NCI-H1436 (cell line): ENCODE data around the gene U2AF1.
"Not testable (repeated sequence)": the region's sequence is repeated elsewhere in the genome, so short reads cannot be mapped to it uniquely, and the experiment has no call there.

Source experiments
- DNase-seq: peaks from one replicate; lab custom pipeline; 2025; lab: John Stamatoyannopoulos, UW

The U2AF1 gene, protein sequence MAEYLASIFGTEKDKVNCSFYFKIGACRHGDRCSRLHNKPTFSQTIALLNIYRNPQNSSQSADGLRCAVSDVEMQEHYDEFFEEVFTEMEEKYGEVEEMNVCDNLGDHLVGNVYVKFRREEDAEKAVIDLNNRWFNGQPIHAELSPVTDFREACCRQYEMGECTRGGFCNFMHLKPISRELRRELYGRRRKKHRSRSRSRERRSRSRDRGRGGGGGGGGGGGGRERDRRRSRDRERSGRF

DNA sequence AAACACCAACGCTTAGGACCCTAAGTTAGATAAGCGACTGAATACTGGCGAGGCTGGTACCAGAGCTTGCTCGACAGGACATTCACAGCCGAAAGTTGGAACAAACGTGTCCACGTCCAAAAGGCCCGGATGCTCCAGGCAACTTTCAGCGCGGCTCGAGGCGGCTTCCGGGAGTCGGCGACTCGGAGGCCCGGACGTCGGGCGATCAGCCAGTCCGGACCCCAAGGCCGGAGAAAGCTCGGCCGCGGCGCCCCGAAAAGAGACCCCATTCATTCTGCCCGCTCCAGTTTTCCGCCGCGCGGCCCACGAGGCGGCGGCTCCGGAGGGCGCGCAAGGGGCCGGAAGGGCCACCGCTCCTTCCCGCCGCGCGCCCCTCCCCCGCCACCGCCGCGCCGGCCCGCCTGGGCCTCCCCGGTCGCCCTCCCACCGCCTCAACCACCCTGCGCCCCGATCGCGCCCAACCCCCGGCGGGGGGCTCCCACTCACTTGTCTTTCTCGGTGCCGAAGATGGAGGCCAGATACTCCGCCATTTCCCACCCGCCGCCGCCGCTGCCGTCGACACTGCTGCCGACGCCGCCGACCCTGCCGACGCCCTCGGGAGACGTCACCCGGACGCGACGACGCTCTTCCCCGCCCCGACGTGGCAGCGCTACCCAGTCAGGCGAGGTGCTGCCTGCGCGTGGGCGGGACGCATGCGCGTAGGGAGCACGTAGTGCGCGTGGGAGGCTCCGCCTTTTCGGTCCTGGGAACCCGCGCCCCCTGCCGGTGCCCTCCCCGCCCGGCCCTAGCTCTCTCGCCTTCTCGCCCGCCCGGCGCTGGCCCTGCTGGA lies at the start of gene U2AF1:
Gene U2AF1 (minus strand): TSS at position 606 of the 829 bp plus-strand sequence. CDS start 76 bp downstream, at position 530.
- not testable (repeated sequence) for DNase-seq

DNA sequence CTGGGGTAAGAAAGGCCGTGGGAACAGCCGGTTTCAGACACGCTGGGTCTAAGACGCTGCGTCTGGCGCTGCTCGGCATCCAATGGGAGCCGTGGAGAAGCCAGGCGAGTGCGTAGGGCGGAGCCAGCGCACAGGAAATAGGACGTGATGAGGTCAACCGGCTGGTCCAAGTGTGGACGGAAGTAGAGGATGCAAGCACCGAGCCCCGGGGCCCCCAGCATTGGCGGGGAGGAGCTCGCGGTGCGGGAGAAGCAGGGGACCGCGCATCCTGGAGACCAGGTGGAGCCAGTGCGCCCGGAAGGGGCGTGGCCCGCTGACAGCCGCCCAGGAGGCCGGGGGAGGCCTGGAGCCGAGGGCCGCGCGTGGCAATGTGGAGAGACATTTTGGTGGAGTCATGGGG lies 46.2 kb upstream of the U2AF1 start:
- not testable (repeated sequence) for DNase-seq

DNA sequence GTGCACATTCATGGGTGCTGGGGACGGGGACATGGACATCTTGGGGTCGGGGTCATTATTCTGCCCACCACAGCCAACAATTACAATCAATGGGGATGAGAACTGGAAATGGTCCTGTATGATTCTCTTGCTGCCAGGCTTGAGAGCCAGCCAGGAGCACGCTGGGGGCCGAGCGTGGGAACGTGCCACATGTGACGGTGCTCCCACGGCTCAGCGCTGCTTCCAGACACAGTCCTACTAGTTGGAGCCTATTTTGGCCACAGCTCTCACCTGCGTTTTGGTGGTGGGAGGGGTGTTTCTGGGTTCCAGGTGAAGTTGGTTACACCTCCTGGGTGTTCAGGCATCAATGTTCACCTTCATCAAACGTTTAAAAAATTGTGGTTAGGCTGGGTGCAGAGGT lies 42.0 kb upstream of the U2AF1 start:
- DNase-seq: not testable (repeated sequence)

DNA sequence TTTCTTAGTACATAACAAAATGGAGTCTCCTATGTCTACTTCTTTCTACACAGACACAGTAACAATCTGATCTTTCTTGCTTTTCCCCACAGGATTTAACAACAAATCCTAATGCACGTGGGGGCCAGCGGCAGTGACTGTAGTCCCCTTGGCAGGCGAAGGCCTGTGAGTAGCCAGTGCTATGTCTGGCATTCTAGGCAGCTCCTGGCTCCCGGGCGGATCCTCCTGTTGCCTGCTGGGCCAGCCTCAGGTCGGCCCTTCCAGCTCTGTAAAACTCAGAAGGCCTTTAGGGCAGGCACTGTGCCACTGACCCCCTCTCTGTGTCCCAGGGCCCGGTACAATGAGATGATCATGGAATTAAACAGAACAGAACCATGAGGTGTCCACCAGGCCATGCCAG lies 40.6 kb upstream of the U2AF1 start:
- DNase-seq: not testable (repeated sequence)

DNA sequence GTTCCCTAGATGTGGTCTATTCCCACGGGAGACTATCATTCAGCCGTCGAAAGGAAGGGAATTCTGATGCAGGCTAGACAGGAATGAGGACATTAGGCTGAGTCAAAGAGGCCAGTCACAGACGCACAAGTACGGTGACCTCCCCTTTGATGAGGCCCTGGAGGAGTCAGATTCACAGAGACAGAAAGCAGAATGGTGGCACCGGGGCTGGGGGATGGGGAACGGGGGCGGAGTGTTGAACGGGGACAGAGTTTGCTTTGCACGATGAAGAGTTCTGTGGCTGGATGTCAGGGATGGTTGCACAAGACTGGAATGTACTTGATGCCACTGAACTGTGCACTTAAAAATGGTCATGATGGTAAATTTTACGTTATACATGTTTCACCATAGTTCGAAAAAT lies 39.3 kb upstream of the U2AF1 start:
- DNase-seq: not testable (repeated sequence)

DNA sequence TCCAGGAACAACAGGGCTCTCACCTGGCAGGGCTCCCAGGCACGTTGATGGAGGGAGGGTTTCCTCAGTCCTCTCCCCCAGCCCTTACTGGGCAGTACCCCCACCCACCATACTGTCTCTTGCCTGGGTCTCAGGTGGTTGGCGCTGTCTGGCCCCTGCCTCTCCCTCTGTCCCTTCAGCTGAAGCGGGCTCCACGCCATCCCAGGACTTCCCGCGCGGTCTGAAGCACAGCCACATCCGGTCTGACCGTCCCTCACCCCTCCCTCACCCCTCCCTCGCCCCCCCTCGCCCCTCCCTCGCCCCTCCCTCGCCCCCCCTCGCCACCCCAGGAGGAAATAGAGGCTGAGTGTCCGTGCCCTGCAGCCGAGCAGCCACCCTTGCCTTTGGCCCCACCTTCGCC lies 34.0 kb upstream of the U2AF1 start:
- DNase-seq: not testable (repeated sequence)

DNA sequence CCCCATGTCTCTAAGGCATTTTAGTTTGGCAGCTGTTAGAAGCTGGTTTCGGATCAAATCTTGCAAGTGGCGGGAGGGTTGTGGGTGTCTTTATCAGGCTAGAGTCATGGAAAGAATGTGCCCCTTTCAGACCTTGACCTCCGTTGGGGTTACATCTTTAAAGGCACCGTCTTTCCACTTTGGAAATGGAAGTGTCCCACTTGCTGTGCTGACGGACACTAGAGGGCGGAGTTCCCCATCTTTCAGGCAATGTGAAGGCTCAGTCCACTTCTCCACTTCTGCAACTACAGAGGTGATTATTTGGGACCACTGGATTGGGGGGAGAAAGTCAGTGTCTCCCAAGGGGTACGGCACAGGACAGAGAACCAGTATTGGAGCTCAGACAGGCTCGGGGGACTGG lies 31.6 kb upstream of the U2AF1 start:
- not testable (repeated sequence) for DNase-seq

DNA sequence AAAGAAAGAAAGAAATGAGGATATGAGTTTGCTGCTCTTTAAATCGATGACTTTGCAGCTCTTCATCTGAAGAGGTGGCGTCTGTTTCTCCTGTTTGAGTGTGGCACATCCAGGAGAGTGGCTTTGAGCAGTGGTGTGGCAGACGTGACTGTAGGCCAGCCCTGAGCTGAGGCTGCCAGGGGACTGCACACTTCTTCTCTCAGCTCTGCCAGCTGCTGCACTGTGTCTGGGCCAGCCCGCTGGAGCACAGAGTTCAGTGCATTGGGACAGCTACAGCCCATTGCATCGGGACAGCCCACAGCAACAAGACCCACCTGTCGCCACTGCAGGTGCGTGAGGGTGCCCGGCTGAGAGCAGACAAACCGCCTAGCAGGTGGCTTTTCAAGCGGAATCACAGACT lies 27.1 kb upstream of the U2AF1 start:
- not testable (repeated sequence) for DNase-seq

DNA sequence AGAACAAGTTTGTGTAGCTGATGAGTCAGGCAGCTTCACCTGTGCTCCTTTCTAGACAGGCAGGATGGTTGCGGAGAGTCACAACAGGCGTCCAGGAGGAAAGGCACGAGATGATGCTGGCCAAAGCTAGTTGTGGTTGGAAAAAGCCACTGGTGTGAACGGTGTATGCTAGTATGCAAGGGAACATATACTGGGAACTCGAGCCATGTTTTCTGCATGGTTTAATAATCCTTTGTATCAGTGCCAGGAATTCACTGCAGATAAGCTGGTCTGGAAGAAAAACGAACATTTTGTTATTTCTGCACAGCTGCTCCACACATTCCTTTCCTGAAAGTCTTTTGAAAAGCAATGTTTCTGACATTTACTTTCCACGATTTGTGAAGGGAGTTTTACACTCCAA lies 22.7 kb upstream of the U2AF1 start:
- DNase-seq: not testable (repeated sequence)

DNA sequence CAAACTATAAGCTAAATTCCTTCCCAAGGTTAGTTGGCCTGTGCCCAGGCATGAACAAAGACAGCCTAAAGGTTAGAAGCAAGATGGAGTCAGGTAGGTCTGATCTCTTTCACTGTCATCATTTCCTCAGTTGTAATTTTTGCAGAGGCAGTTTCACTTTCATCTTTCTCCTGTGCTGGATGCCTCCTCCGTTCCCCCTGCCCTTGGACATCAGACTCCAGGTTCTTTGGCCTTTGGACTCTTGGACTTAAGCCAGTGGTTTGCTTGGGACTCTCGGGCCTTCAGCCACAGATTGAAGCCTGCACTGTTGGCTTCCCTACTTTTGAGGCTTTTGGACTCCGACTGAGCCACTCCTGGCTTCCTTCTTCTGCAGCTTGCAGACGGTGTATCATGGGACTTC lies 8.6 kb upstream of the U2AF1 start:
- DNase-seq: not testable (repeated sequence)

DNA sequence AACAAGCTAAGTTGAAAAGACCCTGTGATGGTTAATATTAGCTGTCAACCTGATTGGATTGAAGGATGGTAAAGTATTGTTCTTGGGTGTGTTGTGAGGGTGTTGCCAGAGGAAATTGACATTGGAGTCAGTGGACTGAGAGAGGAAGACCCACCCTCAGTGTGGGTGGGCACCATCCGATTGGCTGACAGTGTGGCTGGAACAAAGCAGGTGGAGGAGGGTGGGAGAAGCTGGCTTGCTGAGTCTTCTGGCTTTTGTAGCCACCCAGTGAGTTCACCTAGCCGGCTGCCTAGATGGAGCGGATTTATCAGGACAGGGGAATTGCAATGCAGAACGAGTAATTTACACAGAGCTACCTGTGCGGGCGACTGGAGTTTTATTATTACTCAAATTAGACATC lies 7.1 kb upstream of the U2AF1 start:
- DNase-seq: not testable (repeated sequence)

DNA sequence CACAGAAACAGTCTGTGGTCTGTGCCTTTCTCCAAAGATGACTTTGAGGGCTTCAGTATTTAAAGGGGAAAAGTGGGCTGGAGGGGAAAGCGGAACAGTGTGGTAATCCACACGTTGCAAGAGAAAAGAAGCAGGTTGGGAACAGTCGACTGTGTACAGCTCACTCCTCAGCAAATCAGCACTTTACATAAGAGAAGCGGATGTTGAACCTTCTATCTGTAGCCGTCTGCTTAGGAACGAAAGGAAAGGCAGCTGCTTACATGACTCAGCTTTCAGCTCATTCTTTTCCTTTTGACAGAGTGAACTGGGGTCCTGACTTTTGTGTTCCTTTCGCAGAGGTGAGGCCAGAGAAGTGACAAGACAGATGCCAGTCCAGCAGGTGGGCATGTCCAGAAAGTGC lies 1.6 kb upstream of the U2AF1 start:
- not testable (repeated sequence) for DNase-seq

DNA sequence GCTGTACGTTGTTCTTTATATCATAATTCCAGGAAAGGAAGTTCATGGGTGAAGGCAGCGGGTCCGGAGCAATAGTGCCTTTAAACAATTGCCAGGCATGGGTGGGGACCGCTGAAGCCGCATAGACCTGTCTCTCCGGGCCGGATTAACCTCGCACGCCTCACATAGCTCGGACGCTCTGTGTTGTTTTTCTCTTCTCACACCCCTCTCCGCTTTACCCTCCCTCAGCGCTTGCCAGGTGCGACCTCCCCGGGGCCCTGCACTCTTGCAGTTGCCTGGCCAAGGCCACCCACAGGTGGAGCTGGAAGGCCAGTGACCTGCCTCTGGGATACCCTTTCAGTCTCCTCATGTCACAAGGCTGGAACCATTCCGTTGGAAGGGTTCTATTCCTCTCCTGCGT lies 807 bp upstream of the U2AF1 start:
- not testable (repeated sequence) for DNase-seq

DNA sequence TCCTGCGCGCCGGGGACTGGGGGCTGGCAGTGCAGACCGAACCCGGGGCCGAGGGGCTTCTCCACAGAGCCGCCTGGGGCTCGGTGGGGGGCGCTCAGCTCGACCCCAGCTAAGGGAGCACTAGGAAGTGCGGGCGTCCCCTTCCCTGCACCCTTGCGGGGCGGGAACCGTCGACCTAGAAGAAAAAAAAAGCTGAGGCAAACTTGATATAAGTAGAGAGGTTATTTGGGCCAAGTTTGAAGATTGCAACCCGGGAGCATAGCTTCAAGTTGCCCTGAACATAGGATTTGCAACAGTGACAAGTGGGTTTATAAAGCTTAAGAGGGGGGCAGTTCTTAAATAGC lies 396 bp upstream of the U2AF1 start:
- not testable (repeated sequence) for DNase-seq

DNA sequence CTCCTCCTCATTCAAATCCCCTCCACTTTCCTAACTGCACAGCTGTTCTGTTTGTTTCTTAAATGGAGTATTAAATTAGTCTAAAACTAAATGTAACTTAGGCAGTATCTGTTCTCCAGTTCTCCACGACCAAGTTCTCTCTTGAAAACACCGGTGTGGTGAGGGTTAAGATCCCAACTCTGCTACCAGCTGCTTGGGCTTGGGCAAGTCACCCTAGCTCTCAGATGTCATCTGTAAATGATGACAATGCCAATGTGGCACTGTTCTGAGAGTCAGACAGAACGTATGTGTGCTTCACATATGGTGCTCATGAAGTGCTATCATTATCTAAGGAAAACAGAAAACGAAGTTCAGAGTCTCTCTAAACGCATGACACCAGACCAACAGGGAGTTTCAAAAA lies 2.7 kb downstream of the U2AF1 start:
- not testable (repeated sequence) for DNase-seq

DNA sequence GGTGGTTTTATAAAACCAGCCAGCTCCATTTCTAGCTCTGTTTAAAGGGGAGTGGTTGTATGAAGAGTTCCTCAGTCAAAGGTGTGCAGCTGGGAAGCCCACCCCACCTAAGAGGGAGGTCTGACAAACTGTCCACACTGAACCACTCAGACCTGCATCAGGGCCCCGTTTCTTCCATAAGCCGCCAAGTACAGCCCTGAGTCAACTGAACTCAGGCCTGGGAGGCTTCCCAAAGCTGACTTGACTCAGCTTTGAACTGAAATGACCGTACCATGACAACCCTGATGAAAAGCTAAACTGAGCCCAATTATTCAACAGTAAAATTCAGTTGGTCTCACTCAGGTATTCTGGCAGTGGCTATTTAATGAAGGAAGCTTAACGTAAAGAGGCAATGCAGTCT lies 5.1 kb downstream of the U2AF1 start:
- DNase-seq: not testable (repeated sequence)

DNA sequence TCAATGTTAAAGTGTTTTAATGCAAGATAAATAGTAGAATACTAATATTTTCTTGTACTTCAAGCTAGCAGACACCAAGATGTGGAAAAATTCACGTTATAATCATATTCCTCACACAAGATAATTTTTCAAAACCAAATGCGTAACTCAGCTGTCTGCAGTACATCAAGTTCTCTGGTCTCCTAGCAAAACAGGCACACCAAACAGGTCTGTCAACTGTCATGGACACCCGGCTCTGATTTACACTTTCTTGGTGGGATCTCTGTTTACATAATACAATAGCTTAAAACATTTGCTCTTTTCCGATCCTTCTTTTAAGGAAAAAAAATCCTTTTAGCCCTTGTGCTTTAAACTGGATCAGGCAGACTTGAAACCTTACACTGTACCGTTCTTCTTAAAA lies 5.7 kb downstream of the U2AF1 start:
- DNase-seq: not testable (repeated sequence)

DNA sequence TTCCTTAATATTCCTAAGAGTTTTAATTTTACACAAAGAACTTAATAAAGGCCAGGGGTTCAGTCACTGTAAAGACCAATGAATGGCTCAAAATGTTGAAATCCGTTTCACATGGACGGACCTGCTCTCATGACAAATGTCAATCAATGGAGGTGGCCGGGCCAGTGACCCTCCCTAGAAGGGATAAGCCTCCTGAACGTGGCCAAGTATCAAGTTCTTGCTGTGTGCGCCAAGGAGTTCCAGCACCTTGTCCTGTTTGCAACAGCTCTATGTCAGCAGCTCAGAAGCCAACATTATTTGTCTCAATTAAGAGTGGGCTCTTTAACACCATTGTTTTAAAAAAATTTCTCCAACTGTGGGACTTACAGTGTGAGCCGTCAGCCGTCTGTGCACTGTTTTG lies 6.4 kb downstream of the U2AF1 start:
- not testable (repeated sequence) for DNase-seq

DNA sequence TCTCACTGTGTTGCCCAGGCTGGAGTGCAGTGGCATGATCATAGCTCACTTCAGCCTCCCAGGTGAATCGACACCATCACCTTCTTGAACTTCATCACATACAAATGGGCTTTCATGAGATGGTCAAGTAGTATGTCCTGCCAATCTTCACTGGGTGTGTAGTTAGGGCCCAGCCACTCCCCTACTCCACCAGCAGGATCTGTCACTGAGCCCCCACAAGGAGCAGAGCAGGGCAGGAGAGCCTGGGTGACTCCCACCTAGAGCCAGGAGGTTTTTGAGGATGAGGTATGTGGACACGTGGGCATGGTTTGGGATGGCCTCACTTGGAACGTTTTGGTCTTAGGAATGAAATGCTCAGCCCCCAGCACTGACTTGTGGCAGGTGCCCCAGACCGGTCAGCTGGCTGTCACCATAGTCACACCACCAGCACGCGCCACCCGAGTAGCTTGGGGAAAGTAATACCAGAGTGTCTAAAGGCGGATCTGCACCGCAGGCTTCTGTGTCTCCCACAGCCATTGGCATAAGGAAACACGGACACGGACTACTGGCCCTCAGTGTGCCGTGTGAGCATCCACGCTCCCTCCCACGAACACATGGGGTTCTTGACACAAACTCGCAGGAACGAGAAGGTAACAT lies 15.3 kb downstream of the U2AF1 start:
- not testable (repeated sequence) for DNase-seq

DNA sequence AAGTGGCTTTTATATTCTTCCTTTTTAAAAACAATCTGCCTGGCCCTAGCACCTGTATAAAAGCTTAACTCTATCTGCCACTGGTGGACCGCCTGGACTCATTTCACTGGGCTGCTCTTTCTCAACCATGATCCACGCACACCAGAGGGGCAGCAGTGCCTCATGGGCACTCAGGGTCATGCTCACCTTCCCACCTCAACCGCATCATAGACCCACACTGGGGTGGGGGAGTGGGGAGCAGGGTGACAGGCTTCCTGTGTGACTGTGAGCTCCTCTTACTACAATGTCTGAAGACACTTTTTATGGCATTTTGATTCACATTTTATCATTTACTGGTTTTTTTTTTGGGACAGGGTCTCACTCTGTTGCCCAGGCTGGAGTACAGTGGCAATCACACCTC lies 16.4 kb downstream of the U2AF1 start:
- not testable (repeated sequence) for DNase-seq

DNA sequence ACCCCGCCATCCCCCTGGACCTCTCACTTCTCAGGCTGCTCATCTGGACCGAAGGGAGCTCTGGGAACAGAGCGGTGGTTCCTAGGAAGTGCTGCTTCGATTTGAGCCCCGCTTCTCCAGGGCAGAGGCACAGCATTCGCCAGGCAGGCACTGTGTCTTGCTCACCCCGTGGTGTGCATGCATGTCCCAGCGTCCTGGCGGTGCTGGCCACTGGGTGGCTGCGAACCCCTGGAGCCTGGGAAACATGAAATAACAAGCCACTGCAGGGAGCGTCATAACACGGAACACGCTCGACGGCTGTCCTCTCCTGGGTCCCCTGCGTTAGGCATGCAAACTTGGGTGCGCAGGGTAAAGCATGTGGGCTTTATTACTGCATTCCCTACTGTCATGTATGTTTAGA lies 17.9 kb downstream of the U2AF1 start:
- DNase-seq: not testable (repeated sequence)

DNA sequence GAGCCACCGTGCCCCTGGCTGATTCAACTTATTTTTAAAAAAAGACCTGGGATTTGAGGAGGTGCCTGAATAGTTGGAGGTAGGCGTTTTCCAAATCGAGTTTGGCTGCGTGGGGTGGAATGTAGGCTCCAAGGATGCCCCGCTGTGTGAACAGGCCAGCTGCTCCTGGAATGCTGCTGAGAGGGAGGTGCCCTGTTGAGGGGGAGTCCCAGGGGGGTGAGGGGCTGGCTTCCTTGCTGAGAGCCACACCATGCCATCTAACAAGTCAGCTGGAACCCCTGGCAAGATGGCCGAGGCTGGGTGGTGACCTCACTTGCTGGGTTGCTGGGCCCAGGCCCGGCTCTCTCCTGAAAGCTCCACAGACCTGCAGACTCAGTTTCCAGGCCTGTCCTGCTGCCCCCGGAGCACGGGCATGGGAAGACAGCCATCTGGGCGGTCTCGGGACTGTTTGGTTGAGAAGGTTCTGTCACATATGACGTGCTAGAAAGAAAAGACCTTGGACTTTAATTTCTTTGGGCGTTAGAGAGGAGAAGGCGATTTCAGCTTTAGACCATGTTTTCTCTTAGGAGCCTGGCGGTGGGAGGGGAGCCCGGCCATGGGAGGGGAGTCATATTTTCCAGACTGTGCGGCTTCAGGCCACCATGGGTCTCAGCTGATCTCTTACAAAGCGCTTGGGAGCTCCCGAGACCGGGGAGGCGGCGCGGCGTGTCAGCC lies 24.6 kb downstream of the U2AF1 start:
- not testable (repeated sequence) for DNase-seq
